ENCODE measurements around the gene FAM78B.

Gene FAM78B

DNA sequence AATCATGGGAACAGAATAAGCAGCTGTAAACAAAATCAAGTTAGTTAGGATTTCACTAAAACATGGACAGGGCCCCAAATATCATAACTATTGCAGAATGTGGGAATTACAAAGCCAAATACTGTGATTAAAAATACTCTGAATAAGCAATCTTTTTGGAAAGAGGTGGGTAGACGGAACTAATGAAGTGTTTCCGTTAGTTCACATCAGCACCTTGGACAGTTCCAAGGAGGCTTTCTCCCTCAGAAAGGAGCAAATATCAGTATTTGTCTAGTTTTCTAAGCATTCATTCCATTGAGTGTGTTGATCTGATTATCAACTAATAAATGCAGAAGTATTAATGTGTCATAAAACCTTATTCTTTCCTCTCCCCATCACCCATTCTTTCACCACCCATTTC is 97.4 kb downstream of the FAM78B start:
- DNase-seq (ENCODE audit: low read depth, low spot score), result no peak

DNA sequence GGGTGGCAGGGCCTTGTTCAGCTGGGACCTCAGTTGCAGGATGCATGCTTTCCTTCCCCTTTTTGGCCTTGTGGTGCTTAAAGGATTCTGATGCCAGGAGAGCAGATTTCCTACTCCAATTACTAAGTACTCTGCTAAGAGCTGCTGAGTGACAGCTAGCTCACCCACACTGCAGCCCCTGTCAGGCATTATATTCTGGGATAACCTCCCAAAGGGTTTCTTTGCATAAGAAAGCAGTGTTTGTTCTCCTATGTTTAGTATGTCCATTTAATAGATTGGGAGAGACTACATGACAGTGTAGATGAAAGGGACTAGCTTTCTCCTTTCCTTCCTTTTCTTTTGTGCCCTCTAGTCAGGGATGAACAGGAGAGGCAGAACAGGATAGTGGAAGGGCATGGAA is 100.7 kb downstream of the FAM78B start:
- no peak for DNase-seq (ENCODE audit: low read depth, low spot score)

DNA sequence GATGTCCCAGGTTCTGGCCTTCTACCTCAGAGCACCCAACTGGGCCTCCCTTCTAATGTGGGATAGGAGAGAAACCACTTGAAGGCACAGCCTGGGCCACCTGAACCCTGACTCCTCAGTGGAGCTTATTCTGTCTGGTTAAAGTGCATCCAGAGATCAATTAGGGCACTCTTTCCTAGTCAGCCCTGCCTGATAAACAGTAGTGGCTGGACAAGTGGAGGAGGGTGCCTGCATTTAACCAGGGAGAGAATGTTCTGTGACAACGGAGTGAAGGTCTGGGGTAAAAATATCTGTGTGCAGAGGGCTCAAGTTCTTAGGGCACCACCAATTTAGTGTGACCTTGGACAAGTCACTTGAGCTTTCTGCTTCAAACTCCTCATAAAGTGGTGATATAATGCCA is 101.8 kb downstream of the FAM78B start:
- no peak for DNase-seq (ENCODE audit: low read depth, low spot score)

DNA sequence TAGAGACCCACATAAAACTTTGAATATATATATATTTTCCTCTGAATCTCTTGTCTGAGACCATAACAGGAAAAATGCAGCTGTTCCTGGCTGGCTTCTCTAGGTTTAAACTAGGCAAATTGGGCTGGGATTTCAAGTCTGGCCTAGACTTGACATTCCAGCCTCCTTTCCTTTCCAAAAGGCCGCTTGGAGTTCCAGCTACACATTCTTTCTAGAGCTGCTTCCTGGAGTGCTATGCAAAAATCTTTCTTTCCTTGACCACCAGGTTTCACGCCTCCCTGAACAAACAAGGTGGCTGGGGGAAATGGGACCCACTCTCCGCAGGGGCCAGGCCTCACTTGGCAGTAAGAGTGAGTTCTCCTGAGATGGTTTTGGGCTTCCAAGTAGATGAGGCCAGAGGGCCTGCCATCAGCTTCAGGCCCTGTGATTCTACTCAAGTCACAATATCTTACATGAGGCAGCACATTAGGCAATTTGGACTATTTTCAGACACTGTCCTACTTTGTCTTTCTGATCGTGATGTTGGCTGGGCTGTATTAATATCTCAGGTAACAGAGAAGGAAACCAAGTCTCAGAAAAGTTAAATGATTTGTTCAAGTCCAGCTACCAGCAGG is 102.4 kb downstream of the FAM78B start:
- DNase-seq (ENCODE audit: low read depth, low spot score), result no peak

DNA sequence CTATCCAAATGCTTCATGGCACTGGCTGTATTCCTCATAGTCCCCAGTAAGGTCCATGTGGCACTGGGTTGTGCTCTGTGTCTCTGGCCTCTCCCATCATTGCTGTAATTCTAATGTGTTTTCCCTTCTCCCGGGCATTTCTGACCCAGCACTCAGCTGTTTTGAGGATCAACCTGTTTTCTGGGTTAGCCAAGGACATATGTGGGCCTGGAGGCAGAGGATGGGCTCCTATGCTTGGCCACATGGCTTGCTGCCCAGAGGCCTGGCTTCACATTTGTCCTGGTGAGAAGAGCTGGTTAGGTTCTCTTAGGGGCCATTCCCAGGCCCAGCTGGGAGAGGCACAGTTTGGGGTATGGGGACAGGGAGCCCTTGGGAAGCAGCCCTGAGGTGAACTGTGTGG is 103.1 kb downstream of the FAM78B start:
- DNase-seq (ENCODE audit: low read depth, low spot score), result no peak

DNA sequence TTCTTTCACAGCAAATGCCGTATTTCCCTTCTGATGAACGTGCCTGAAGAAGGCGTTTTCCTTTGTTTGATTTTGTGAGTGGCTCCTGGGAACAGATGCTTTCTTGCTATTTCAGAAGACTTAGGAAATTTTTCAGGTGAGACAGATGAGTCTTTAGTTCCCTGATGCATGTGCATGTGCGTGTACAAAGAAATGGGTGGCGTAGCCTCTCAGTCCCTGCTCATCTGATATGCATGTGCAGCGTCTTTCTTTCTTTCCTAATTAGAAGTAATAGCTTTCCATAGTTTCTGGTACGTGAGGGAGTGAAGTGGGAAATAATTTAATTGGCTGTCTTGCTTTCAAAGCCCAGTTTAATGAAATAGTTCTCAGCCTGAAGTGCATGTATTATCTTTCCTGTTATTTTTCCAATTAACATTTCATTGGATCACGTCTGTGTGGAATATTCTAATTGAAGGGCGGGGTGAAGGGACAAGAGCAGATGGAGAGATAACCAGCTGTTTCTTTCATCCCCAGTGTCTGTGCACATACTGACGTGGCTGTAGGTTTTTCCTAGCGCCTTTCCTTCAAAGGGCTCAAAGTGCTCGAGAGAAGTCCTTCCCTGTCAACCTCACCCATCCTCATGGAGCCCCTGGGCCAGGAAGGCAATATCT is 104.3 kb downstream of the FAM78B start:
- no peak for DNase-seq (ENCODE audit: low read depth, low spot score)

DNA sequence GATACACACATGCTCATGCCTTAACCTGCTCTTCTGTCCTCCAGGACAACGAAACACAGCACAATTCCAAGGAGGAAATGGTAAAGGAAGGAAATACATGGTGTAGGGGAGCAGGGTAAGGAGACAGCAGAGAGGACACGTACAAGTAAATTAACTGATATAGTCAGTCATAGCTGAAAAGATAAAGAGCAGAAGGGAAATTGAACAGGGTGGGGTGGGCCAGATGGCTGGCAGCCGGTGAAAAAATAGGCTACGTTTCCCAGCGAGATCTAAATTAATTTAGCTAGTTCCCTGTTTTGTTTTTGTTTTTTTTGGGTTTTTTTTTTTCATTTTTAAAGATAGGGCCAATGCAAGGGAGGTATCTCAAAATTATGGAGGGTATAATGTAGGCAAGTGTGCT is 109.2 kb downstream of the FAM78B start:
- DNase-seq (ENCODE audit: low read depth, low spot score), result no peak

DNA sequence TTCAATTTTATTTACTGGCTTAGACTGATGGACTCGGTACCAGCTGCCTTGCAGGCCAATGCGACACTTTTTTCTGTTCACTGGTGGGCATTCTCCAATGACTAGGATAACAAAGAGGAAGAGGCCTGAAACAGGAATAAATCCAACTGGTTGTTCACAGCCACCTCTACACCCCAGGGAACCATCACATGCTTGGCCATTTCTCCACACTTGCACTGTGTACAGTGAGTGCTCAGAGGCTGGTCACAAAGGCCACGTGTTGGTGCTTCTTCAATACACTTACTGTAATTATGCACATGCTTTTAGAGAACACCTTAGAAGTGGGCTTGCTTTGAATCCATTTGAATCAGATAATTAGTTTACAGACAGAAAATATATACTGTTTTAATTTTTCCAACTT is 113.4 kb downstream of the FAM78B start:
- DNase-seq (ENCODE audit: low read depth, low spot score), result no peak

DNA sequence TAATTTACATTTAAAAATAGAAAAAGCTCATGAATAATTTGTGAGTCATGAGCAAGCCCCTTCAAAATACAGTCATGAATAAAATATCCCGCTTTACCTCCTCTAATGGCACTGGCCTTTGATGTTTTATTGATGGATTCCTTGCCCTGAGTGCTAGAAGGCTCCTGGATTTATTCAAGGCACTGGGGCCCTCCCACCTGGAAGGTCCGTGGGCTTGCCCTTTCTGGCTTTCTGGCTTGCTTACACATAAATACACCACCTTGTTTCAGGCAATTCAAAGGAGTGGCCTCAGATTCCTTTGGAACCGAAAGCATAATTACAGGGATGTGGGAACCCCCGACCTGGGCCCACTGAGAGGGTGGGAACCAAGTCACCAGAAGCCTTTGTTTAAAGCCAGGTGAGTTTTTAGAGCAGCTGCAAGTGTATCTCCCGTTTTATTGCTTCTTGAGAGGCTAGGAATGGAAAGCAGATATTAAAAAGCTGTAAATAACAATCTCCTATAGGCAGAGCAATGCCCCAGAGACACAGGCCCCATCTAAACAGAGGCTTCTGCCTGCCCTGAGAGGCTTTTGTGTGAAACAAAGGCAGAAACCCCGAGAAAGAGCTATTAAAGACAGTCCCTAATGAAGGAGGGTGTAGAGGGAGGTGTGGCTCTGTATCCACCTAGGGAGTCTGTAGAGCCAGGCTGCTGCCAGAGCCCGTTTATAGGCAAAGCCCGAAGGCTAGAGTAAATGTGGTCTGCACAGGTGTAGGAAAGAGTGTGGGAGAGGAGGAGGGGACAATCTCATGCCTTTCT is 126.4 kb downstream of the FAM78B start:
- DNase-seq (ENCODE audit: low read depth, low spot score), result no peak

DNA sequence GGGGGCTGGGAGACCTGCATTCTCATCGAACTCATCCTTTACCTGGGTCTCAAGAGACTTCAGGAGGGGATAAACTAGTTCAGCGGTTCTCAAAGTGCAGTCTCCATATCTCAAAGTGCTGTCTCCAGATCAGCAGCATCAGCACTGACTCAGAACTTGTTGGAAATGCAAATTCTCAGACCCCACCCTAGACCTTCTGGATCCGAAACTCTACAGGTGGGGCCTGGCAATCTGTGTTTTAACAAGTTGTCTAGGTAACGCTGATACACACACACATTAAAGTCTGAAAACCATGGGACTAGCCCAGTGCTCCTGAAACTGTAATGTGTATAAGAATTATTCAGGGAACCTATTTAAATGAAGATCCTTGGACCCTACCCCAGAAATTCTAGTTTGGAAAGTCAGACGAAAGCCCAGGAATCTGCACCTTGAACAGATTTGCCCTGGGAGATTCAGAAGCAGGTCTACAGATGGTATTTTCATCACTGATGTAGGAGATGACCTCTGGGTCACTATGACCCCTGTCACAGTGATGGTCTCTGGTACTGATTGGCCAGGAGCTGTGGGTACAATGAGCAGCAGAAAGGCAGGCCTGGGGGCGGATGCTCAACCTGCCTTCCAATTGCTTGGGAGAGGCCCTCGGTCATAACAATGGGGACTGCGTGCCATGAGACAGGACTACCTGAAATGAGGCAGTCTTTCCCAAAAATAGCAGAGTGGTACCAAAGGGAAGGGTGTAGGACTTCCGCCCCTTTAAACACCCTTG is 127.2 kb downstream of the FAM78B start:
- DNase-seq (ENCODE audit: low read depth, low spot score), result no peak

DNA sequence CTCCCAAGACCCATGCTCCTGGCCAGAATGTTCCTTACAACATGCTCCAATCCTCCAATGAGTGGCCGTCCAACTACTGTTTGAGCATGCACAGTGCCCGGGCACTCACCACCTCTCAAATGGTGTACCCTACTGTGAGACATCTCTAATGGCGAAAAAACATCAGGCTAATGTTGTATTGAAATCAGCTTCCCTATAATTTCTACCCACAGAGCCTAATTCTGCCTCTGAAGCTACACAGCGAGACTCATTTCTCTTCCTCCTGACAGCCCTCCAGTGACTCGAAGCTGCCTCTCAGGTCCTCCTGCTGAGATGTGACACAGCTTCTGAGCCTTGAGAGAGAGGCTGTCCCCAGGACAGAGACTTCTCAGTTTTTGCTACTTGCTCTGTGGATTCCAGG is 130.7 kb downstream of the FAM78B start:
- DNase-seq (ENCODE audit: low read depth, low spot score), result no peak

DNA sequence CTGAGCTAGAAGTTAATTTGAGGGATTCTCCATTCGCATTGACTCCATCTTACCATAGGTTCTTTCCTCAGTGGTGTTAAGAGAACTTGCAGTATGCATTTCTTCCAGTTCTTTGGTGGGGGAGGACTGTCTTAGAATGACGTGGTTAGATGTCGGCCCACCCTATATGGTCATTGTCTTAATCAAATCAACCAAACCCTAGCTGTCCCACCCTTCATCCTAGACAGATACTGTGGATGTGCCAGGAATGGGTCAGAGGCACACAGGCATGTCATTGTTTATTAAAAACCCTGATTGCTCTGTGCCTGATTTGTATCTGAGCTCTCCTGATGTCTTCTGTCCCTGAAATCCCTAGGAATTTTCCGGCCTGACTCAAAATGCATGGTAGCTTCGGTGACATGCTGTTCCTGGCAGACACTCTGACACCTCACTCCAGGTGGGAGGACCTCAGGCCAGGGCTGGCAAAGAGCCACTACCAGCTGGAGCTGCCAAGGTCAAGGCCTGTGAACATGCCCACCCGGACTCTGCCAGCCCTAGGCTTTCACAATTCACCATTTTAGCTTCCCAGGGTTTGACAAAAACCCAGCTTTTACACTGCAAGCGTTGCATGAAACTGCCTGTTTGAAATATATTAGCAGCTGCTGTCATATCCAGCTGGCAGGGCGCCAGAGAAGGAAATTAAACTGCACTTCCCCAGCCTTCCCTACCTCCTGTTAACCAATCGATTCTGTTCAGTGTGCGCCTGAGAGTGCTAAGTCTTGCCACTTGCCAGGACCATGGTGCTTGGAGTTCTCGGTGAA is 134.0 kb downstream of the FAM78B start:
- DNase-seq (ENCODE audit: low read depth, low spot score), result no peak

DNA sequence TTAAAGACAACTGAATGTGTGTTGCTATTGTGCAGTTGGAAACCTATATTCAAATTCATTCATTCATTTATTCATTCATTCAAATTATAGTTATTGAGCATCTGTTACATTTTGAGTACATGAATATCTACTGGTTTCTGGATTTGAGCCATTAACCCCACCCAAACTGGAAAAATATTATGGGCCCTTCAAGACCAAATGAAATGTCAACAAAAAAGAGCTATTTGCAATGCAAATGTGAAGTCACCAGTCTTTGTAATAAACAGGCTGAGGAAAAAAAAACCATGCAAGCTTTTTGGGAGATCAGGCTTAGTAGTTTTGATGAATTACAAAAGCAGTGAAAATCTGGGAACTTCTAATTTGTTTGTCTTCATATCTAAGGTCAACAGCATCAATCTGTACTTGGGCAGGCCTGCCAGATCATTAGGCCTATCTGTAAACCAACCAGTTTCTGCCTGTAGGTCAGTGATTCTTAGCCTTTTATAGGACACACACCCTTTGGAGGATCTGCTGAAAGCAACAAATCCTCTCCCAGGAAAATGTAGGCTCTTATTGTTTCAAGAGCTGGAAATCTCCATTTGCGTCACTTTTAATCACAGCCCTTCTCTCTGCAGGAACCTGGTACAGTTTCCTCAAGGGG is 134.7 kb downstream of the FAM78B start:
- no peak for DNase-seq (ENCODE audit: low read depth, low spot score)

DNA sequence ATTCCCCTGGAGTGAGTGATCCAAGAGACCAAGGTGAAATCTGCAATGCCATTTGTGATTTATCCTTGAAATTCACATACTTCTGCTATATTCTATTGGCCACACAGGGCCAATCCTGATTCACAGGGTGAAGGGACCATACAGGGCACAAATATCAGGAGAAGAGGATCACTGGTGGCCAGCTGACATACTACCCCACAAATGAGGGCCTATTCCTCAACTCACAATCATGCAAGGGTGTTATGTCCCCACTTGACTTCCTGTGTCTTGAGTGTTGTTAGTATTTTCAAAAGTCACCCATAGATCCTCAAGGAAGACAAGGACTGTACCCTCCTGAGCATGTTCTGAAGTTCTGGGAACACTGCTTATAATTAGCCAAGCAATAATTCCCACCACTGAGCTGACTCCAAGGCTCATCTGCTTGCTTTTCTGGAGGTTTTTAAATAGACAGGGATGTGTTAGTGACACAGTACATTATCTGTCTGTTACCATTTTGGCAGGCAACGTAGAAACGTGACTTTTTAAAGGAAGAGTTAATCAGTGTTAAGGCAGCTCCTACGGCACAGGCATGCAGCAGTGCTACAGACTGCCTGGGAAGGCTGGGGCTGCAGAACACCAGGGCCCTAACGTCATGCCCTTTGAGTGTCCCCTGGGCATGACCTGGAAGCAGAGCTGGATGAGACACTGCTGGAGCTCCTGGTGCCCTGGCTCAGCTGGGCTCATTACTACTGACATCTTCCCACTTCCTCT is 137.4 kb downstream of the FAM78B start:
- no peak for DNase-seq (ENCODE audit: low read depth, low spot score)

DNA sequence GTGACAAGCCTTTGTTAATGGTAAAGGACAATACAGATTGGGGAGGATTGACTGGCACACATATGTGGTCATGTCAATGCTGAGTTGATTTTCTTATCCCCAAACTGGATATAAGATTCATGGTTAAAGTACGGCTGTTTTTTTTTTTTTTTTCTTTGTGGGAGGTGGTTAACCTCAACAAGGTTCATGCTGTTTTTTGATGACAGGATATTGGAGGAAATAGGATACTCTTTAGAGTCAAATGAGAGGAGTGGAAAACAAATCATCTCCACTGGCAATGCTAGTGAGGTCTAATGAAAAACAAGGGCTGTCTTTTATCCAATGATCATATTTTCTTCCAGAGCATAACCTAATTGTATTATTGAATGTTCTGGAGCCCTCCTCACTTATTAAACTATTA is 140.2 kb downstream of the FAM78B start:
- no peak for DNase-seq (ENCODE audit: low read depth, low spot score)

DNA sequence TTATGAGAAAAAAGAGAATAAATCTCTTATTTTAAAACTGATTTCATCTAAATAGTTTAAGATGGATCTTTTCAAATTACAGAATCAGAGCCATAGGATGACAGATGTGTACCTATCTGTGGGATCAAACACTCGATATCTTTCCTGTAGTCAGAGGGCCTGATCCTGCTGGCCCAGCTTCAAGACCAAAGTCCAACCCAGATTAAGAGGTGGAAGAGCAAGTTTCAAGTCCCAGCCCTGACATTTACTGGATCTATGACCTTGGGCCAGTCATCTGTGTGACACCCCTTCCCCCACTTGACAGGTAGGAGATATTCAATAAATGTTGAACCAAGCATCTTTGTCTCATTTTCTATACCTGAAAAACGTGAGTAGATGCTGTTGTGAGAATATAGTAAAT is 140.7 kb downstream of the FAM78B start:
- DNase-seq (ENCODE audit: low read depth, low spot score), result no peak

DNA sequence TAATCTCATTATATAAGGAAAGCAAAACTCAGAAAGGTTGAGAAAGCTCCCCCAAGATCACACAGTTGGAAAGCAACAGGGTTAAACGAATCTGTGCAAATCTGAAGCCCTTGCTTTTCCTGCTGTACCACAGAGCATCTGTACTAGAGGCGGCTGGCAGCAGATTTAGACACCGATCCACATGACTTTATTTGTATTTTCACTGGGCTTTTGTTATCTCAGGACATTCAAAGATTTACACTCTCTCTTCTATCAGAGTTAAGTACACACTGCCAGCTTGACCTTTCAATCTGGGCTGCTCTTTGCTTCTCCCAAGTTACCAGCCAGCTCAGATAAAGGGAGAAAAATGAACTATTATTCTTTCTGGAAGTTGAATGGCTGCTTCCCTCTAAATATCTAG is 146.6 kb downstream of the FAM78B start:
- no peak for DNase-seq (ENCODE audit: low read depth, low spot score)
